Colonic mucosa (tissue), 4 donors: Measurements from ENCODE around the gene SPON1. TPM values are rescaled to one million over a fixed set of nuclear protein-coding genes. Genes with fewer than 3 reads are reported as not detected.

Experiments used
- DNase-seq: peaks from one replicate; pipeline ENCODE4 v3.0.0-alpha.2; 2020
- H3K27ac ChIP-seq: fragments of 200-600 bp; one replicate; pipeline ENCODE4 v1.8.0; 2021
- H3K27me3 ChIP-seq: fragments of 200-600 bp; one replicate; pipeline ENCODE4 v1.8.0; 2021
- H3K36me3 ChIP-seq: fragments of 200-600 bp; one replicate; pipeline ENCODE4 v1.8.0; 2021
- H3K4me1 ChIP-seq: fragments of 200-600 bp; one replicate; pipeline ENCODE4 v1.8.0; 2021; ENCODE audit warnings: mild to moderate bottlenecking
- H3K4me3 ChIP-seq: fragments of 200-600 bp; one replicate; pipeline ENCODE4 v1.8.0; 2021
- H3K9ac ChIP-seq, 2 donors: one replicate each; pipeline ENCODE4 v1.7.0; 2013; ENCODE audit warnings: control low read depth in 2 of 2, low read depth in 2 of 2, low read length in 2 of 2
- H3K9me3 ChIP-seq: fragments of 200-600 bp; one replicate; pipeline ENCODE4 v1.8.0; 2021
- intact Hi-C: fragments of 100-400 bp; cut with DNase I; formaldehyde crosslinking; loops from one replicate; pipeline ENCODE4 v1.14.1; 2022
- total RNA-seq, 2 donors: library from RNA; stranded (reverse); fragmentation: NEBNext Ultra II Directional in 1 of 2; extraction: Animal tissue kit (Norgen Biotek cat#: 25700) in 1 of 2; gene quantifications; one replicate each; pipeline ENCODE4 v1.2.1, GENCODE V29; 2021
- TF ChIP-seq, protein P1 (sequence below): fragments of 200-600 bp; IDR thresholded peaks from one replicate; pipeline ENCODE4 v1.8.0; 2022; ENCODE audit warnings: antibody characterized with exemption, mild to moderate bottlenecking
- donor health status: healthy.
- donor health status: DM: no; HTN: no; CAD: no.
- donor health status: DM: no; HTN: no; CAD: no.

The SPON1 gene
- total RNA-seq, 2 donors from 2014 or later = 91.4 to 93.9 TPM

DNA sequence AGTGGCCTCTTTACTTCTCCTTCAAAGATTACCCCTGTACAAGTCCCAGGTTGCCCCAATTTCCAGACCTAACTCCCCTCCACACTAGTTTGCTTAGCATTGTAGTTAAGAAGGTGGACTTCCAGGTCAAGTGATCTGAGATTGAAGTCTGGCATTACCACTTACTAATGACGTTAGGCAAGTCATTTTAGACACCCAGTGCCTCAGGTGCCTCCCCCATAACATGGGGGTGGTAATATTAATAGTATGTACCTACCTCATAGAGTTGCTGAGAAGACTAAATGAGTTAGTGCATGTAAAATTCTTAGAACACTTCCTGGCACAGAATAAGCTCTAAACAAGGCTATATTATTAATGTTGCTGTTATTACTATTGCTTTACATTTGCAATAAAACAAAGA is 93.4 kb downstream of the SPON1 start:
- no peak overlapping the region for H3K9ac ChIP-seq
- no peaks in the 10 kb centered on the region for H3K27me3 ChIP-seq
- no peak for DNase-seq
- H3K27ac ChIP-seq = no peak overlapping the region
- TF ChIP-seq, protein P1, sequence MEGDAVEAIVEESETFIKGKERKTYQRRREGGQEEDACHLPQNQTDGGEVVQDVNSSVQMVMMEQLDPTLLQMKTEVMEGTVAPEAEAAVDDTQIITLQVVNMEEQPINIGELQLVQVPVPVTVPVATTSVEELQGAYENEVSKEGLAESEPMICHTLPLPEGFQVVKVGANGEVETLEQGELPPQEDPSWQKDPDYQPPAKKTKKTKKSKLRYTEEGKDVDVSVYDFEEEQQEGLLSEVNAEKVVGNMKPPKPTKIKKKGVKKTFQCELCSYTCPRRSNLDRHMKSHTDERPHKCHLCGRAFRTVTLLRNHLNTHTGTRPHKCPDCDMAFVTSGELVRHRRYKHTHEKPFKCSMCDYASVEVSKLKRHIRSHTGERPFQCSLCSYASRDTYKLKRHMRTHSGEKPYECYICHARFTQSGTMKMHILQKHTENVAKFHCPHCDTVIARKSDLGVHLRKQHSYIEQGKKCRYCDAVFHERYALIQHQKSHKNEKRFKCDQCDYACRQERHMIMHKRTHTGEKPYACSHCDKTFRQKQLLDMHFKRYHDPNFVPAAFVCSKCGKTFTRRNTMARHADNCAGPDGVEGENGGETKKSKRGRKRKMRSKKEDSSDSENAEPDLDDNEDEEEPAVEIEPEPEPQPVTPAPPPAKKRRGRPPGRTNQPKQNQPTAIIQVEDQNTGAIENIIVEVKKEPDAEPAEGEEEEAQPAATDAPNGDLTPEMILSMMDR = no peak
- no peaks in the 10 kb centered on the region for H3K4me1 ChIP-seq
- no peak overlapping the region for H3K4me3 ChIP-seq
- H3K9me3 ChIP-seq = no peaks in the 10 kb centered on the region
- intact Hi-C loops = no loop called here
- H3K36me3 ChIP-seq = no peaks in the 10 kb centered on the region

DNA sequence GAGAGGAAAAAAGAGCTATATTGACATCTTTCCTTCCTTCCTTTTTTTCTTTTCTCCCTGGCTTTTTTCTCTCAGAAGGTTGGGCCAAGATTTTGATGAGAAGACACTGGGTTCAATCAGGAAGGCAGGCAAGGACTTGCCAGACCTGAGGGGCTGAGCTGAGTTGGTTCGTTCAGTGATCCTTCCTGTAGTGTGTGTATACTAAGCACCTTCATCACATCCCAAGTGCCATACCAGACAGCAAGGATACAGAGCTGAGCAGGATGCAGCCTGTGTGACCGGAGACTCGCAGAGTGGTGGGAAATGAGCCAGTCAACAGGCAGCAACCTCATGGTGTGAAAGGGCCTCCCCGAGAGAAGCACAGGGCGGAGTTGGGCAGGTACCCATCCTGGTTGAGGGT is 95.5 kb downstream of the SPON1 start:
- Histone ChIP-seq H3K9ac (no peak overlapping the region), H3K4me3 (no peak overlapping the region)
- intact Hi-C loops = no loop called here

DNA sequence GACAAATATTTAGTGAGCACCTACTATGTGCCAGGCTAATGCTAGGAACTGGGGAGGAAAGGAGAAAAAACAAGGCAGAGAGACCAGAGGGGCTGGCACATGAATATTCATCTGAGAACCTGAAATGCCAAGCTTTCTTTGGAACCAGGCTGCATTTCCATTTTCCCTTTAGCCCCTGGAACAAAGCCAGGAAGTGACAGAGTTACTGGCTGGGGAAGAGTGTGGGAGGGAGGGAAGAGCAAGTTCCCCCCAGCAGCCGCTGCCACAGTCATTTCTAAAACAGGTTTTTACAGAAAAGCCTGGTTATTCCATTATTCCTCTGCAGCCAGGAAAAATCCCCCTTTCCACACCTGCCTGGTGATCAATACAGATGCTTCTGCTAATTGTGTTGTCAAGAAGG is 97.0 kb downstream of the SPON1 start:
- TF ChIP-seq, protein P1 = no peak
- no peak overlapping the region for H3K9ac ChIP-seq
- no peak for DNase-seq
- intact Hi-C loops = no loop called here
- no peak overlapping the region for H3K27ac ChIP-seq
- H3K9me3 ChIP-seq = no peaks in the 10 kb centered on the region
- H3K36me3 ChIP-seq = no peaks in the 10 kb centered on the region
- H3K4me1 ChIP-seq = no peaks in the 10 kb centered on the region
- H3K4me3 ChIP-seq = no peak overlapping the region
- no peaks in the 10 kb centered on the region for H3K27me3 ChIP-seq

More for the DNA sequence above, 95.5 kb downstream of the SPON1 start:
- Histone ChIP-seq H3K27ac (no peak overlapping the region), H3K9me3 (no peaks in the 10 kb centered on the region), H3K36me3 (no peaks in the 10 kb centered on the region), H3K4me1 (no peaks in the 10 kb centered on the region), H3K27me3 (no peaks in the 10 kb centered on the region)
- no peak for DNase-seq
- TF ChIP-seq, protein P1 = no peak

DNA sequence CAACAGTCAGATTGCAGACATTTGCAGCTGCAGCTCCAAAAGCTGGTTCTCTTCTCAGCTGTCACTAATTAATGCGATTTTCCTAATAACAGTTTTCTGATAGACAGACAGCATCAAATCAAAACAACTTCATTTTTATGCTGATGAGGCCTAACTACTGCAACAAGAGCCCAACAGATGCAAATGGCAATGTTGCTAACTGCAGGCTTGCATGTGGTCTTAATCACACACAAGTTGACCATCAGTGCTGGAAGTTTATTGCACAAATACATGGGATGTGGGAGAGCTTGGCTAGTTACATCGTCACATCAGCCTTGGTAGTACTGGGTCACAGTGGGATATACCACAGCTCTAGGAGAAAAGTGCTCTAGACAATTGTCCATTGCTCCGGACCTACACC is 99.2 kb downstream of the SPON1 start:
- no peaks in the 10 kb centered on the region for H3K4me1 ChIP-seq
- no peak overlapping the region for H3K27ac ChIP-seq
- no peak overlapping the region for H3K4me3 ChIP-seq
- H3K9ac ChIP-seq = no peak overlapping the region
- H3K27me3 ChIP-seq = no peaks in the 10 kb centered on the region
- no peaks in the 10 kb centered on the region for H3K36me3 ChIP-seq
- DNase-seq = no peak
- no peaks in the 10 kb centered on the region for H3K9me3 ChIP-seq
- TF ChIP-seq, protein P1 = no peak
- intact Hi-C loops = no loop called here

DNA sequence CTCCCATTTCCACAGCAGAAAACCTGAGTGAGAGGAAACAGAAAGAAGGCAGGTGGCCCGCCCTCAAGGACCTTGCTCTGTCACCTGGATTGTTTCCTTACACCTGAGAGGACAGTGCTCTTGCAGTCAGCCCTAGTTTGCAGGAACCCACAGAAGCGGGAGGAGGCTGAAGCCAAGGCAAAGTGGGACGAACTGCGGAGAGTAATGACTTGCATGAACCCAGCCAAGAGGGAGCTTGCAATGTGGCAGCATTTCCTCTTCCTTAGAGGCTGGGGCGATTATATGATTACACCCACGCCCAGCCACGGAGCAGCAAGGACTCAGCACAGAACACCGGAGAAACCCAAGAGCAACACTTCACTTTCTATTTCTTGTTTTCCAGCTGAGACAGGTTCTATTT is 102.6 kb downstream of the SPON1 start:
- Histone ChIP-seq H3K27ac (no peak overlapping the region), H3K4me1 (no peaks in the 10 kb centered on the region), H3K9ac (no peak overlapping the region), H3K9me3 (no peaks in the 10 kb centered on the region), H3K4me3 (no peak overlapping the region), H3K27me3 (no peaks in the 10 kb centered on the region), H3K36me3 (no peaks in the 10 kb centered on the region)
- TF ChIP-seq, protein P1 = no peak
- DNase-seq = peak; percentile 54
- intact Hi-C loops = no loop called here

DNA sequence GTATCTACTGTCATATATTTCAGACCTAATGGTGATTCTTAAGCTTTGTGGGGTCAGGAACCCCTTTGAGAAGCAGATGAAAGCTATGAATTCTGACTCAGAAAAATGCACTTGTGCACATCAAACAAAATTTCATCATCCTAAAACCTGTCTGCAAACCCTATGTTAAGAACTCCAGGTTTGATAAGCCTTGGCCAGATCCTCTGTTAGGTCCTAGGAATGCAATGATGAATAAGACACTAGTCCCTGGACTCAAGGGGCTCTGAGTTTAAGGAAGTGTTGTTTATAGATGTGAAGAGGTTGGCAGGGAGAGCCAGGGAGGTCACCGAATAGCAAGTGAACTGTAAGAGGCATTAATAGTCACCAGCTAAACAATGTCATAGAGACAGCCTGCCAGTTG is 103.2 kb downstream of the SPON1 start:
- Histone ChIP-seq H3K9ac (no peak overlapping the region), H3K9me3 (no peaks in the 10 kb centered on the region), H3K36me3 (no peaks in the 10 kb centered on the region), H3K27ac (no peak overlapping the region), H3K27me3 (no peaks in the 10 kb centered on the region), H3K4me3 (no peak overlapping the region), H3K4me1 (no peaks in the 10 kb centered on the region)
- no peak for DNase-seq
- TF ChIP-seq, protein P1 = no peak
- intact Hi-C loops = no loop called here
